GM21526 (cell line): ENCODE measurements around the gene TMCC2.

Experiments used
- ATAC-seq: cut with Tn5 transposase; IDR thresholded peaks from one replicate; pipeline ENCODE4 v1.9.1; 2021; ENCODE audit warnings: moderate library complexity; ENCODE audit not compliant: unreplicated experiment, low FRiP score

TMCC2 gene

DNA sequence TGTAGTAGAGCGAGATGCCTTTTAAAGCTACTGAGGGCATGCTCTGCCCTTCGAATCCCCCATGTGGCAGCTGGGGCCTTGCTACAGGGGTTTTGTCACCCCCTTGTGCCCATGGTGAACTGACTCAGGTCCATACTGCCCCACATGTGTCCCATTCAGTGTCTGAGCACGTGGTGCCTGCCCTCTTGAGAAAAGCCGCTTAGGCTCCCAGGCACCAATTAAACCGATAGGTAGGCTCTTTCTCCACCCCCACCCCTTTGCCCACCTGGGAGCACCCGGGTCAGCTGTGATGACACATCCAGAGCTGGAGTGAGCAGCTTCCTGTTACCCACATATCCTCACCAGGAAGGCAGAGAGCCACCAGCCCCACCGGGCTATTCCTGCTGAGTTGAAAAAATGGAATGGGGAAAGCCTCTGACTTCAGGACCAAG is 30.5 kb downstream of the TMCC2 start:
- ATAC-seq: no peak

DNA sequence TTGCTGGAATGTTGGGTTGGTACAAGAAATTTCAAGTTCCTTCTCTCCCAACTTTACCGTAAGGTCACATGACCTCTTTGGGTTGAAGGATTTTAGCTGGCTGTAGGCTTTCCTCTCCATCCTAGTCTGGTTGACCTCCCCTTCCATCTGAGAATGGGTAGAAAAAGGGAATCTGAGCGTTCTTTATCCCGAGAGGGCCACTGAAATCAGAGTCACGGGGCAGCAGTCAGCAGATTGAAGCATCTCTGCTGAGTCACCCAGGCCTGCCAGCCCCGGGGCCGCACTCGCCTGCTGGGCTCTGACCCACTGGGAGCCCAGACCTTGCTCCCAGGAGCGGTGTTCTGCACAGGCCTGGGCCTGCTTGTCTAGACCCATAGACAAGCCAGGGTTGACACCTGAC is 31.0 kb downstream of the TMCC2 start:
- ATAC-seq: no peak

DNA sequence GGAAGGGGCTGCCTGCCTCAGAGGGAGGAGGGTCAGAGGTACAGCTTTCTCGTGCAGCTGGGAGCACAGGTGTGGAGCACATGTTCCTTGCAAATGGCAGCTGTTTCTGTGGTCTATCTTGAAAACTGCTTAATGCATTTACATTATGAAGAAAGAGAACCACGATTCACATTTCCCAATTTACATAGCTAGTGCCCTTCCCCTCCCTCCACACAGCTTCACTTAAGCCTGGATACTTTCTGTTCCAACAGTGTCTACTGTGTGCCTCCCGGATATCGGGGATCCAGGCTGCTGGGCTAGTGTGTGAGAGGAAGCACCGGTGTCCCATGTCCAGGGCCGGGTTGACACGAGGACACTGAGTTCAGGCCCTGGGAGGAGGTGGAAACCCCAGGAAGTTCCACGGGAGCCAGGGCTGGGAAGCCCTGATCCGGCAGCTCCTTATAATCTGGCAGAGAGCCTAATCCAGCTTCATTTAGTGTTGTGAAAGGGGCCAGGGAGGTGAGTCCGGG is 31.6 kb downstream of the TMCC2 start:
- ATAC-seq: no peak

DNA sequence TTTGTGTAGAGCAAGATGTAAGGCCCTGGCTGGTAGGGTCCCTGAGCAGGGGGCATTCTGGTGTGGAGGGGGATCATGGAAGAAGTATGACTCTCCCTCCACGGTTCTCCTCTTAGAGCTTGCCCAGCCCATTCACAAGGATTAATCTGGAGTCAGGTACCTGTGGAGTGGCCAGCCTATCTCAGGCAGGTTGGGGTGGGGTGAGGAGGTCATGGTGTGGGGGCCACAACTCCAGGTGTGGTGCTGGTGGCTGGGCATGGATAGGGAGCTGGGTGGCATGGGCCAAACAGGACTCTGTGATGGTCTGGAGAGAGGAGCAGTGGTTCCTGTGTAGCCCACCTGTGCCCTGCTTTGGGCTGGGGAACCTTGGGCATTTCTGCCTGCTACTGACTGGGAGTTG is 32.3 kb downstream of the TMCC2 start:
- ATAC-seq: no peak

DNA sequence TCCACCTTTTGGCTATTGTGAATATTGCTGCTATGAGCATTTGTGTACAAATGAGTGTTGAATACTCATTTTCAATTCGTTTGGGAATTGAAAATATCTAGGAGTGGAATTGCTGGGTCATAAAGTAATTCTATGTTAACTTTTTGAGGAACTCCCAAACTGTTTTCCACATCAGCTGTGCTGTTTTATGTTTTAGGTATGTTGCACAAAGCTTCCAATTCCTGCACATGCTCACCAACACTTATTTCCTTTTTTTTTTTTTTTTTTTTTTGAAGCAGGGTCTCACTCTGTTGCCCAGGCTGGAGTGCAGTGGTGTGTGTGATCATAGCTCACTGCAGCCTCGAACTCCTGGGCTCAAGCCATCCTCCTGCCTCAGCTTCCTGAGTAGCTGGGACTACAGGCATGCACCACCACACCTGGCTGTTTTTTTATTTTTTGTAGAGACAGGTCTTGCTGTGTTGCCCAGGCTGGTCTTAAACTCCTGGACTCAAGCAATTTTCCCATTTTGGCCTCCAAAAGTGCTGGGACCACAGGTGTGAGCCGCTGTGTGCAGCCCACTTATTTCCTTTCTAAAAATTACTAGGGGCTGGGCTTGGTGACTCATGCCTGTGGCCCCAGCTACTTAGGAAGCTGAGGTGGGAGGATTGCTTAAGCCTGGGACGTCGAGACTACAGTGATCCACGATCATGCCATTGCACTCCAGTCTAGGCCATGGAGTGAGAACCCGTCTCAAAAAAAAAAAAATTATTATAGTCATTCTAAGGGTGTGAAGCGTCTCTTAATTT is 33.4 kb downstream of the TMCC2 start:
- no peak for ATAC-seq

DNA sequence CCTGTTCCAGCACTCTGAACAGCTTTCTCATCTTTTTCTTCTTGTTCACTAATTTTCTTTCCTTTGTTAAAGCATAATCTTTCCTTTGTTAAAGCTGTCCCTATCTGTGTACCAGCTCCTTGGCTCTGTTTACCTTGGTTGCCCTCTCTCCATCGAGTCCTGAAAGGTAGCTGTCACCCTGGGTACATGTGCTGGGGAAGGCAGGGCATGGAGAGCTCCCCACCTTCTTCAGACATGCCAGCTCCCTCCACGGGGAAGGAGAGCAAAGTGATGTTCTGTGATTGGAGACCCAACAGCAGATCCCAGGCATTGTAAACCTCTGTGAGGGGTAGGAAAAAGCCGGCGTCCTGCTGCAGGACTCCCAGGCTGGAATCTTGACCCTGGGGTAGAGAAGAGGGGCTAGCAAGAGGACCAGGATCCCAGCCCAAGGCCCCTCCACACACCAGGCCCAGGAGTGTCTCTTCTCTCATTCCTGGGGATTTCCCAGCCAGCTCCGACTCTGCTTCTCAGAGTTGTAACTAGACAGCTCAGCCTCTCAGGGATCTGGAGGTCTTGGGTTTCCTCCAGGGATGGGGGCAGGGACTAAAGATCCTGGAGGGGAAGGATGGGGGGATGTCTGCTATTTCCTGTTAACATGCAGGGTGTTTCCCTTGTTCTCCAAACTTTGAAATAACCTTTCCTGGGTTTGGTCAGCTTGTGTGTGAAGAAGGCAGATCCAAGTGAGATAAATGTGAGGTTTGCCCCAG is 34.4 kb downstream of the TMCC2 start:
- ATAC-seq: no peak

DNA sequence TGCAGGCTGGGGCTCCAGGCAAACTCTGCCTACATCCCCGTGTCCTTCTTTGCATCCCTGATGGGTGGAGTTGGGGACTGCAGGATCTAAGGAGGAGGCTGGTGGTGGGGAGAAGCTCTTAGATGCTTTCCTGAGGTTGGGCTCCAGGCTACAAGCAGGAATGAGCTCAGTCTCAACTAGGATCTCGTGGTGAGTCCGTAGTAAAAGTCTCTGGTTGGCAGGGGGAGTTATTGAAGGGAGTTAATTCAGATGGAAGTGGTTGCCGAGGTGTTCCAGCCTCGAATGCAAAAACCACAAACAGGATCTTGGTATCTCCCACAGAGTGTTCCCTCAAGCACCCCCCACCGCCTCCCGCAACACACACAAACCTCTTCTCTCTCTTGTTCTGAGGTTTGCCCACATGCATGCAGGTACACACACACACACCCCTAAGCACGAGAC is 35.0 kb downstream of the TMCC2 start:
- no peak for ATAC-seq

DNA sequence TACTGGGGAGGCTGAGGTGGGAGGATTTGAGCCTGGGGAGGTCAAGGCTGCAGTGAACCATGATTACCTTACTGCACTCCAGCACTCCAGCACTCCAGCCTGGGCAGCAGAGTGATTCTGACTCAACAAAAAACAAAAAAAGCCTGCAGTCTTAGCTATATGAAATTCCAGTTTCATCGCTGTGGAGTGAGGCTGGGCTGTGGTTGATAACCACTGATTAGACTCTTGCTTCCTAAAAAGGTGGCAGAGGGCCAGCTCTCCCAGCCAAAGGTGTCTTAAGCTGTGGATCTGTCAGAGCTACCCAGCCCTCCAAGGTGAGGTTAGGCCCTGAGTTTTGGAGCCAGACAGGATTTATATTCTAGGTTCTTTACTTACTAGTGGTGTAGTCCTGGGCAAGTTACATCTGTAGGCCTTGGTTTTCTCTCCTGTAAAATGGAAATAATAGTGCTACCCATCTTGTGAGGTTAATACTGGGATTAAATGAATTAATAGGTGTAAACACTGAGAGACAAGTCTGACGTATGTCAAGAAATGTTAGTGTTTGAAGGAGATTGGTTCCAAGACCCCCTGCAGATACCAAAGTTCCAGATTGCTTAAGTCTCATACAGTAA is 35.9 kb downstream of the TMCC2 start:
- no peak for ATAC-seq

DNA sequence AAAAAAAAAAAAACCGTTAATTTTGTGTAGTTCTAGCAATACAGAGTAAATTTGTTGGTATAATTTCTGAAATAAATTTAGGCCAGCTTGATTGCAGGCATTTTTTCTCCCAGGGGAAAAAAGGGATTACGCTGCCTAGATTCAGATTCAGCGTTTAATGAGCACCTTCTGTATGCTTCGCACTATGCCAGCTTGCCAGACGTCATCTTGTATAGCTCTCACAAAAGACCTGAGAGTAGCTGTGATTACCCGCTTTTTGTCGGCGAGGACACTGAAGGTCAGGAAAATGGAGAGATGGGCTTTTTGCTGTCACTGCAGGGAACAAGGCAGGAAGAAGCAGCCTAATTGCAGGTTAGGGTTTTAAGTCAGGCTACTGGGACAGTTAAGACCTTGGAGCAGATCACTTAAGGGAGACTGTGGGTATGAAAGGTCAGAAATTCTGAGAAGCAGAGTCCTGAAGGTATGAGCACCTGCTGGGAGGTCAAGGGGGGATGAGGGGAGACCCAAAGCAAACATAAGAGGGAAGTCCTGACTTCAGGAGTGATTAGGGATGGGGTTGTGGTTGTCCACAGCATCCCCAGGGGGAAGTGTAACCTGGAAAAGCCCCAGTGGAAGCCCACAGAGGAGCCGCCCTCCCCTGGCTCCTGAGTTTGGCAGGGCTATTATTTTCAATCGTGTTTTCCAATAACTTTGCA is 39.0 kb downstream of the TMCC2 start:
- ATAC-seq: no peak

DNA sequence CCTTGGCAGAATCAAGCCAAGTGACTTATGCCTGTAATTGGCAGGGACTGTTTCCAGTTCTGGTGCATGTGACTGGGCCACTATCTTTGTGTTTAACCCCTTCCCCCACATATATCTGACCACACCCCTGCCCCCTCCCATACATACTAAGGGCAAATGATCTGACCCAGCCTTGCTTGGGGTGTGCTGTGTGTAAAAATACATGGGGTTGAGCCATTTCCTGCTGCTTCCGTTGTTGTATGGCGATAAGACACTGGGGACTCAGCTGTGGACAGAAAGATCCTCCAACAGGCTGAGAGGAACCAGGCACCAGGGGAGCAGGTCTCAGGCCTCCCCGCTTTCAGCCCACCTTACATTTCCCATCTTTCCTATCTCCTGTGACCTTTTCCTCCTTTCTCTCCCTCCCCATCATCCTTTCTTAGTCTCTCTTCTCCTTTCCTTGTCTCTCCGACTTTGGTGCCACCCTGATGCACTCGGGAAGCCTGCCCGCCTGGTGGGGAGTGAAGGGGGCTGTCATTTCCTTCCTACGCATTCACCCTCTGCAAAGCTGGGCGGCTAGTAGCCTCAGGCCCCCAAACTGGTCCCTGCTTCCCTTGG is 39.7 kb downstream of the TMCC2 start:
- ATAC-seq: no peak

DNA sequence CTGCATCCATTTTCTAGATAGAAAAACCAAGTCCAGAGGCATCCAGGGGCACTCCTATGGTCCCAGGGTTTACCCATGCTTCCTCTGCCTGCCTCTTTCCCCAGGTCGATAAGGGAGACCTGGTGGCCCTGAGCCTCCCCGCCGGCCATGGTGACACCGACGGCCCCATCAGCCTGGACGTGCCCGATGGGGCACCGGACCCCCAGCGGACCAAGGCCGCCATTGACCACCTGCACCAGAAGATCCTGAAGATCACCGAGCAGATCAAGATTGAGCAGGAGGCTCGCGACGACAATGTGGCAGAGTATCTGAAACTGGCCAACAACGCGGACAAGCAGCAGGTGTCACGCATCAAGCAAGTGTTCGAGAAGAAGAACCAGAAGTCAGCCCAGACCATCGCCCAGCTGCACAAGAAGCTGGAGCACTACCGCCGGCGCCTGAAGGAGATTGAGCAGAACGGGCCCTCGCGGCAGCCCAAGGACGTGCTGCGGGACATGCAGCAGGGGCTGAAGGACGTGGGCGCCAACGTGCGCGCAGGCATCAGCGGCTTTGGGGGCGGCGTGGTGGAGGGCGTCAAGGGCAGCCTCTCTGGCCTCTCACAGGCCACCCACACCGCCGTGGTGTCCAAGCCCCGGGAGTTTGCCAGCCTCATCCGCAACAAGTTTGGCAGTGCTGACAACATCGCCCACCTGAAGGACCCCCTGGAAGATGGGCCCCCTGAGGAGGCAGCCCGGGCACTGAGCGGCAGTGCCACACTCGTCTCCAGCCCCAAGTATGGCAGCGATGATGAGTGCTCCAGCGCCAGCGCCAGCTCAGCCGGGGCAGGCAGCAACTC is 41.3 kb downstream of the TMCC2 start:
- no peak for ATAC-seq

DNA sequence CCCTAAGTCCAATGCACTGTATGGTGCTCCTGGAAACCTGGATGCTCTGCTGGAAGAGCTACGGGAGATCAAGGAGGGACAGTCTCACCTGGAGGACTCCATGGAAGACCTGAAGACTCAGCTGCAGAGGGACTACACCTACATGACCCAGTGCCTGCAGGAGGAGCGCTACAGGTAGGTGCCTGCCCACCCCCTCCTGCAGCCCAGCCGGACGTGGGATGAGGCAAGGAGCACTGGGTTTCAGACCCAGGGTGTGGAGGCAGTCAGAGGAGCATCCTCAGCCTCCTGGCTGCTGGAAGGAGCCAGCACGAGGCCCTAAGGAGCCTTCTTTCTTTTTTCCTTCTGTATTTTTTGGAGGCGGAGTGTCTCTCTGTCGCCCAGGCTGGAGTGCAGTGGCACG is 42.0 kb downstream of the TMCC2 start:
- no peak for ATAC-seq

DNA sequence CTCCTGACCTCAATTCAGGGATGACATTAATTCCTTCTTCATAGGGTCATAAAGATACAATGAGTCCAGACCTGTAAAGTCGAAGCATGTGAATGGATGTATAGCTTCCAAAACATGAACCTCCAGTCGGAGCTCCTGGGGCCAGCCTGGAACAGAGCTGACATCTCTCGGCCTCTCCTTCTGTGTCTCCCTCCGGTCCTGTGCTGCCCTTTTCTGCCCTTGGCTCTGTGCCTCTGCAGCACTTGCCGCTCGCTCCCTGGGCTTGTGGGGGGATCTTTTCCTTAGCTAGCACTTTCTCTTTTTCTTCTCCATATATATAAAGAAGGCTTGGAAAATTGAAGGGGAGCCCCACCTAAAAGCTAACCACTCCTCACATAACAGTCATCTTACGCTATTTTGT is 42.5 kb downstream of the TMCC2 start:
- no peak for ATAC-seq

DNA sequence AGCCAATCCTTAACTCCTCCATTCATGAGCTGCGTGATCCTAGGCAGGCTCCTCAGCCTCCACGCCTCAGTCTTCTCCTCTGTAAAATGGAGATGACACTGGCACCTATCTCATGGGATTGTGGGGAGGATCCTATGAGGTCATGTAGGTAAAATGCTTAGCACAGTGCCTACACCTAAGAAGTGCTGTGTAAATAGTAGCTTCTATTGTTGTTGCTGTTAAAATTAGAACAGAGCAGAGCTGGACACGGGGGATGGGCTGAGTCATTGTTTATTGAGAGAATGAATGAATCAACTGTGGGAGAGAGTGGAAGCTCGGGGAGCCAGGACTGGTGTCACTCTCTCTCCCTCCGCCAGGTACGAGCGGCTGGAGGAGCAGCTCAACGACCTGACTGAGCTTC is 43.0 kb downstream of the TMCC2 start:
- ATAC-seq: no peak

DNA sequence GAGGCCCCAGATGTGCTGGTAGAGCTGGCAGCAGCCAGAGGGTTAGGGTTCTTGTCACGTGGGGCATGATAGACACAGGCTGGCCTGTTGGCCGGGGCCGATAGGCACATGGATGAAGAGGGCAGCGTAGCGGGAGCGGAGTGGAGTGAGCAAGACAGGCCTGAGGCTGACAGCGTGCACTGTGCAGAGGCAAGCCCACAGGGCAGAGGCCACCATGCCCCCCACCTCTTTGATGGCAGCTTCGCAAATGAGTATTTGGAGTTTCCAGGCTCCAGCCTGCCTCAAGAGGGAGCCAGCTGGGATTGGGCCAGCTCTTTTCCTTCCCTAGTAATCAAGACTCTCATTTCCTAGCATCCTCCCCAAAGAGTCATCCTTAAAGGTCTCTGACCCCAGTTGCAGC is 43.5 kb downstream of the TMCC2 start:
- no peak for ATAC-seq

DNA sequence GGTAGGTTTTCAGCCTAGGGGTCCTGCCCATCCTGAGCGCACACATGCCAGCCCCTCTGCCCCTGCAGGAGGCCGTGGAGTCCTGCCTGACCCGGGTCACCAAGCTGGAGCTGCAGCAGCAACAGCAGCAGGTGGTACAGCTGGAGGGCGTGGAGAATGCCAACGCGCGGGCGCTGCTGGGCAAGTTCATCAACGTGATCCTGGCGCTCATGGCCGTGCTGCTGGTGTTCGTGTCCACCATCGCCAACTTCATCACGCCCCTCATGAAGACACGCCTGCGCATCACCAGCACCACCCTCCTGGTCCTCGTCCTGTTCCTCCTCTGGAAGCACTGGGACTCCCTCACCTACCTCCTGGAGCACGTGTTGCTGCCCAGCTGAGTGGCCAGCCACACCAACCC is 44.0 kb downstream of the TMCC2 start:
- no peak for ATAC-seq

DNA sequence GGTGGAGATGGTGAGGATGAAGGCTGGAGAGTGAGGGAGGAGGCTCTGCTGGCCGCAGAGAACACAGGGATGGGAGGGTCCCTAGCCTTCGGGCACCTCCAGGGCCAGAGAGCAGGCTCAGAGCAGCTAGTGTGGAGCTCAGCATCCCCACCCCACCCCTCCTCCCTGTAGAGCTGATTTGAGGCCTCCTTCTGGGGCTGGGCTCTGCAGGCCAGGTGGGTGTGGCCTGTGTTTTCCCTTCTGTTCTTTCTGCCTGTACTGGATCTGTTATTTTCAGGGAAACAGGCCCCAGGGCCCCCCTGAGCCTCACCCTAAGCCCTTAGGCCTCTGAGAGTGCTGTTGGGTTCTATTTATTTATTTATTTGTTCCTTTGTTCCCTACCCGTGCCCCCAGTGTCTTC is 44.8 kb downstream of the TMCC2 start:
- ATAC-seq: no peak

DNA sequence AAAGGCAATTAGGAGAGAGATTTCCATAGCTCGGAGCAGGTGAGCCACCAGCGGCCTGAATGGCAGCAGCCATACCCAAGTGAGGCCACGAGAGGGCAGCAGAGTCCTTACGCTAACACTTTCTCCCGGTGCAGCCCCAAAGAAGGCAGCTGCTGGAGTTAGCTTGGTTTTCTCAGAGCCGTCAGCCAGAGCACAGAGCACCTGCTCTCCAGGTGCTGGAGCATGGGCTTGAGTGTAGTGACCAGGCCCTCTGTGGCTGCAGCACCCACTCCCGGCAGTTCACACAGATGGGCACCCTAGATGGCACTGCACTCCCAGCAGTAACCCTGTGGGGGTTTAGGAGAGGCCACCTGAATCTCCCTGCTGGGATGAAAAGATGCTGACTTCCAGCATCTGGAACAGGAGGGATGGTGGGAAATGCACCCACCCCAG is 45.8 kb downstream of the TMCC2 start:
- peak; percentile 64 for ATAC-seq

DNA sequence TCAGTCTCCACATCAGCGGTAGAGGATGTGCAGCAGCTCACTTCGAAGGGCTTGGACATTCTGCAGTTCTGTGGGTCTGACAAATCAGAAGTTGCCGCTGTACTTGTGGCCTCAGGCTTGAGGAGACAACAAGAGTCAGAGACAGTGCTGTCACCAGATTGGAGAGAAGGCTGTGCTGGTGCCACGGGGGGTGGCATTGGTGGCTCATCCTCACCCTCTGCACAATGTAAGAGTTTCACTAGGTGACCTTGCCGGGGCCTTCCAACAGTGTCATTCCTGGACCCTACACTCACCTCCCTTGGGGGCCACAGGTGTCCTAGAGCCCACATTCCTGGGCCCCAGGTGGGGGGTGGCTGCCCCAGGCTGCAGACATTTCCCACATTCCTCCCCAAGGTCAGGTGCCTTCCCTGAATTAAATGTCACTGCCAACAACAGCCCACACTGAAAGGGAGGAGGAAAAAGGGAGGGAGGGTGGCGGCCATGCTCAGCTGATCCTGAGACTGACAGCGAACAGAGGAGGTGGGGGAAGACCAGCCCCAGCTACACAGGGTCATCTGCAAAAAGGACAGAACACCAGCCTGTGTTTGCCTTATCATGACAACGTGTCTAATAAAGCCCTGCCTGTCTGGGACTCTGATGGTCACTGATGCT is 46.4 kb downstream of the TMCC2 start:
- ATAC-seq: no peak
